ENCODE data around the gene PNPLA7.
"Not testable (repeated sequence)": the region's sequence is repeated elsewhere in the genome, so short reads cannot be mapped to it uniquely, and the experiment has no call there.

PNPLA7 gene

GRCh38 chr9:137460363-137461315 lies 89.6 kb downstream of the PNPLA7 start:
- no peak for DNase-seq (ENCODE audit: low spot score)

DNA sequence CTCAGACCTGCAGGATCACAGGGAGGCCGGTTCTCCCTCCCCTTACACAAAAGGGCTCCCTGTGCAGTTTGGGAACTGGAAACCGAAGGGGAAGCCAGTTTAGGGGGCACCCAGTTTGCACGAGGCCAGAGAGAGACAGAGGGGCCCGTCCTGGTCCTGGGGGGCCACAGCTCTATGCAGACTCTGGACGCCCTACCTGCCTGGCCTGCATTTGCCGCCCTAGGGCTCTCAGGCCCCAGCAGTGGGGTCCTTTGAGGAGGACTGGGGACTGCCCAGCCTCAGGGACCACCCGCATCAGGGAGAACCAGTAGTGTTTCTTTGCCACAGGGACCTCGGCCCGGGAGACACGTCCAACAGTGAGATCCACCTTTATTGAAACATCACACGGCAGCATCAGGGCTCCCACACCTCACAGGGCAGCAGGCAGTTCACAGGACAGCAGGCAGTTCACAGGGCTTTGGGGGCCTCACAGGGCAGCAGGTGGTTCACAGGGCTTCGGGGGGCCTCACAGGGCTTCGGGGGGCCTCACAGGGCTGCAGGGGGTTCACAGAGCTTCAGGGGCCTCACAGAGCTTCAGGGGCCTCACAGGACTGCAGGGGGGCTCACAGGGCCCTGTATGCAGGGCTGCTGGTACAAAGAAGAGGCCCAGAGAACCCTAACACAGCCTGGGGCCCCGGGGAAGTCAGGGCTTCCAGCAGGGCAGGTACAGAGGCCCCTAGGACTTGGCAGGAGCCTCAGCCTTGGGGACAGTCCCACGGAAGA lies 90.4 kb downstream of the PNPLA7 start:
- DNase-seq (ENCODE audit: low spot score) = no peak

DNA sequence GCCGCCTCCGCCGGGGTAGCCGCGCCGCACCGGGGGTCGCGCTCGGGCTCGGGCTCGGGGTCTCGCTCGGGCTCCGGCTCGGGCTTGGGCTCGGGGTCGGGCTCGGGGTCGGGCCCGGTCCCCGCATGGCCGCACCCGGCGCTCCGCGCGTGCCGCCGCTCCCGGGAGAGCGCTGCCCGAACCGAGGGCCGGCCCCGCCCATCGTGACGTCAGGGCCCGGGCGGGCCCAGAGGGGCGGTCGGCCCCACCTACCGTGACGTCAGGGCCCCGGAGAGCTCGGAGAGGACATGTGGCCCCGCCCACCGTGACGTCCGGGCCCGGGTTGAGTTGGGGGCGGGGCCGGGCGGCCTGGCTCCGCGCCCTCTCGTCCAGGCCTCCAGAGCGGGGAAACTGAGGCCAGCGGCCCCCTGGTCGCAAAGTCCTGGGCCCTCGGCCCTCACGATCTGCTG lies 91.0 kb downstream of the PNPLA7 start, which contains the start of gene NSMF:
TSS of gene NSMF (minus strand) at position 183 of the 449 bp plus-strand sequence. CDS start 232 bp downstream, outside the sequence.
- DNase-seq (ENCODE audit: low spot score) = peak; percentile 88

DNA sequence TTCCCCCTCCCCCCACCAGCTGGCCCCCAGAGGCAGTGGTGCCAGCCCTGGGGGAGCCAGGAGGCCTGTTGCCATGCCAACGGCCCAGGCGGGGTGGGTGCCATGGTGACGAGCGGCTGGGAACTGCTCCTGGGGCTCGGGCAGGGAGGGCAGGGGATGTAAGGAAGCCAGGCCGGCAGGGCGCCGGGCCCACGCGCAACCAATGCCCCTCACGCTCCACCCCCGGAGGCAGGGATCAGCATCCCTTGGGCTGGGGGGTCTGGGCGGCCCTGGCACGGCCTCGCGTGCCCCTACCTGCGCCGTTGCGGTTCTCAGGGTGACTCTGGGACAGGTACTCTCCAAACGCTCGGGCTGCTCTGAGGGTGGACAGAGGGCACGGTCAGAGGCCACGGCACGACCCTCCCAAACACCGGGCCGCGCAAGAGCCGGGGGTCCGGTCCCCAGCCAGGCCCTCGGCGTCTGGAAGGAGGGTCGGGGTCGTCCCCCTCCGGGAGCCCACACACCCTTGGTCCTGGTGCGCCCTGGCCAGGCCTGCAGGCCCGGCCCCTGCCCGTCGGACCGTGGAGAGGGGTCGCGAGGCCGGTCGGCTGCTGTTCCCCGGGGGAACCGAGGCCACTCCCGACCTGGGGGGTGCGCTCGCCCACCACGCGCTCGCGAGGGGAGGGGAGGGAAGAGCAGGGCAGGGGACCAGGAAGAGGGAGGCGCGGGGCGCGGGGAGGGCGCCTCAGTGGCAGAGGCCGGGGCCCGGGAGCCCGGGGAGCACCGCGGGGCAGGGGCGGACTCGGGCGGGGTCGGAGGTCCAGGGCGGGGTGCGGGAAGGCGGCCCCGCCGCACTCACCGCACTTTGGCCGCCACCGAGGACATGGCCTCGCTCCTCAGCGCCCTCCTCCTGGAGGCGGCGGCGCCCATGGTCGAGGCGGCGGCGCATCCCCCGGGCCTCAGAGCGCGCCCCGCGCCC lies 91.7 kb downstream of the PNPLA7 start:
- no peak for DNase-seq (ENCODE audit: low spot score)

- no peak for DNase-seq (ENCODE audit: low spot score)
Measured at GRCh38 chr9:137457406-137458193, 92.6 kb downstream of the PNPLA7 start.

GRCh38 chr9:137456864-137457405 lies 93.3 kb downstream of the PNPLA7 start:
- DNase-seq (ENCODE audit: low spot score) = no peak

- DNase-seq (ENCODE audit: low spot score) = no peak
Measured at GRCh38 chr9:137456061-137456863, 93.9 kb downstream of the PNPLA7 start.

DNA sequence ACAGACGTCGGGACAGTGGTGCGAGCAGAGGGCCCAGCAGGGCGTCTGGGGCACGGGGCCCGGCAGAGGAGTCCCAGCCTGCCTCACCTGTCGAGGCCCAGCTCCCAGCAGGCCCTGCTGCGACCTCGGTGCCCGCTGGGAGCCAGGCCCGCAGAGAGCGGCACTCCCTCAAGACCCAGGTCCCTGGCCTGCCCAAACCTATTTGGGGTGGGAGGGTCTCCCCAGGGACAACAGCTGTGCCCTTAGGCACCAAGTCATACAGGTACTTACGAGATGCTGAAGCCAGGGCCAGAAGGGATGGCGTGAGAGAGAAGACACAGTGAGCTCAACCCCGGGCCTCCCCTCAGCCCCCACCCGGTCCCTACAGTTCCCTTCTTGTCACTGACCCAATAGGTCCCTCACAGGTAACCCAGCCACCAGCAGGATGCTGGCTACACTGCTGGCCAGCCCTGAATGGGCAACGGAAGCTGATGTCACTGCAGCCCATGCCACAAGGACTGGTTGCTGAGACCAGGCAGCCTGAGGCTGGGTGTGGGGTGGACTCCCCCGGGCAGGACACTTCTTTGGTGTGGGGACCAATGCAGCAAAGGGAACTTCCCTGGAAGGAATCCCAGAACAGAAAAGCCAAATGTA lies 94.7 kb downstream of the PNPLA7 start:
- DNase-seq (ENCODE audit: low spot score) = no peak

DNA sequence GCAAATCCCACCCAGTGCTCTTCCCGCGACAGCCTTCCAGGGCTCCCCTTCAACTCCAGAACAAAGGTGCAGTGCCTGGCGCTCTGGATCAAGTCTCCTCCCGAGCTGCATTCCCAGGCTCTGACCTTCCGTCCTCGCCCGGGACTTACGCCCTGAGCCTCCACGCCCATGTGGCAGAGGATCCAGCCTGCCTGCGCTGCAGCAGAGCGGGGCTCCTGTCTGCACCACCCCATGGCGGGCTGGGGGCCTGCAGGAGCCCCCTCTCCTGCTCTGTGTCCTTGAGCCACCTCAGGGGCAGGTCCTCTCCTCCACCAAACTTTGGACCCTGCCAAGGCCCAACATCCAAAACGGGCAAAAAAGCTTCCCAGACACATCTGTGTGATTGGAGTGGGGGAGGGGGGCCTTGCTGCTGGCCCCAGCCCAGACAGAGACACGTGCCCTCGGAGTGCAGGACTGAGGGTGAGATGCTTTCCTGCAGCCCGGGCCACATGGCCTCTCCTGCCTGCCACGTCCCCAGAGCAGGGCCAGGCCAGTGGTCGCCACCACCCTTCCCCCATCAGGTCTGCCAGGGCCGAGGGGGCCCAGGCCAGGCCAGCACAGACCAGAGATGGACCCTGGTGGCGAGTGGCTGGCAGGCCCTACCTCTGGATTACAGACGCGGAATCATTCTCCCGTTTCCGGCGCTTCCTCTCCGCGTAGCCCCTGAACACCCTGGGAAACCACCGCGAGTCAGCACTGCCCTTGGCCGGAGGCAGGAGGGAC lies 95.4 kb downstream of the PNPLA7 start:
- DNase-seq (ENCODE audit: low spot score) = no peak

DNA sequence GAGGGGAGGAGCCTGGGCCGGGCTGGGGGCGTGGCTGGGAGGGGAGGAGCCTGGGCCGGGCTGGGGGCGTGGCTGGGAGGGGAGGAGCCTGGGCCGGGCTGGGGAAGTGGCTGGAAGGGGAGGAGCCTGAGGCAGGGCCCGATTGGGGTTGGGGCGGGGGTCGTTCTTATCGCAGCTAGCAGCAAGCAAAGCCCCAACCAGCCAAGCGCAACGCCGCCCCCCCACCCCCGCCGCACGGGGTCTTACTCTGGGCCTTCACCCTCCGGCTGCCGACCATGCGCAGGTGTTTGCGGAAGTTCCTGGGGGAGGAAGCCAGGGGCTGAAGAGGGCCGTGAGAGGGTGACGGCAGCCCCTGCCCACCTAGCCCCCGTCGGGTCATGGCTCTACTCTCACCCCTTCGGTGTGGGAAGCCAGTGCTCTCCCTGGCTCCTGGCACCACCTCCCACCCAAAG lies 96.0 kb downstream of the PNPLA7 start:
- no peak for DNase-seq (ENCODE audit: low spot score)

- DNase-seq (ENCODE audit: low spot score) = peak; percentile 48
Measured at GRCh38 chr9:137453643-137454081, 96.5 kb downstream of the PNPLA7 start.

DNA sequence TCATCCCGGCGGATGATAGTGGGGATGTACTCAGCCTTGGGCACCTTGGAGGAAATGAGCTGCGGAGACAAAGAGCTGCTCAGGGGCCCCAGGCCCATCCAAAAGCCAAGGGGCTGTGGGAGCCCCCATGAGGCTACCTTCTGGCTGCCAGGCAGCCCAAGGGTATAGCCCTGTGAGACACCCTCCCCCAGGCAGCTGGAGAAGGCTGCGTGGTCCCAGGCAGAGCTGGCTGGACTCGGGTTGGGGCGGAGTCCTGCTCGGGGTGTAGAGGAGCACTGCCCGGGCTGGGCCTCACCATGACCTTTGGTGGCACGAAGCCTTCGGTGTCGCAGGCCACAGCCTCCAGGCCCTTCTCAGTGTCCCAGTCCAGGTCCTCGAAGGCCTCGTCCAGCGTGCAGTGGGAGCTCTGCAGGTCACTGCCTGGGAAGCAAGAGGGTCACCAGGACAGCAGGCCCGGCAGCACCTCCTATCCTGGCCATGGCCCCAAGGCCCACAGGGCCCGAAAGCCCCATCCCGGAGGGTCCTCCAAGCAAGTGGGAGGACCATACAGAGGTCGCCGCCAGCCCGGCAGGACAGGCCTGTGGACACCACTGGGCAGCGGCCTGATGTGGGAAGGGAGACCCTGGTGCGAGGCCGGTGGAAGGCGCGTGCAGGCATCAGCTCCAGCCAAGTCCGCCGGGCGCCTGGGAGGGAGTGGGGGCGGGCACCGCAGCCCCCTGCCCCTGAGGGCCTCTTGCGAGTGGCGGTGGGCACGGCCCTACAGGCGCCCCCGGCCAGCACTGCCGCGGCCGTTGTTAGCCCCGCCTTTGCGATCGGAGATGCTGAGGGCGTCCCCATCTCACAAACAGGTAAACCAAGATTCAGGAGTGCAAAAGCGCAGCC lies 97.2 kb downstream of the PNPLA7 start:
- no peak for DNase-seq (ENCODE audit: low spot score)

DNA sequence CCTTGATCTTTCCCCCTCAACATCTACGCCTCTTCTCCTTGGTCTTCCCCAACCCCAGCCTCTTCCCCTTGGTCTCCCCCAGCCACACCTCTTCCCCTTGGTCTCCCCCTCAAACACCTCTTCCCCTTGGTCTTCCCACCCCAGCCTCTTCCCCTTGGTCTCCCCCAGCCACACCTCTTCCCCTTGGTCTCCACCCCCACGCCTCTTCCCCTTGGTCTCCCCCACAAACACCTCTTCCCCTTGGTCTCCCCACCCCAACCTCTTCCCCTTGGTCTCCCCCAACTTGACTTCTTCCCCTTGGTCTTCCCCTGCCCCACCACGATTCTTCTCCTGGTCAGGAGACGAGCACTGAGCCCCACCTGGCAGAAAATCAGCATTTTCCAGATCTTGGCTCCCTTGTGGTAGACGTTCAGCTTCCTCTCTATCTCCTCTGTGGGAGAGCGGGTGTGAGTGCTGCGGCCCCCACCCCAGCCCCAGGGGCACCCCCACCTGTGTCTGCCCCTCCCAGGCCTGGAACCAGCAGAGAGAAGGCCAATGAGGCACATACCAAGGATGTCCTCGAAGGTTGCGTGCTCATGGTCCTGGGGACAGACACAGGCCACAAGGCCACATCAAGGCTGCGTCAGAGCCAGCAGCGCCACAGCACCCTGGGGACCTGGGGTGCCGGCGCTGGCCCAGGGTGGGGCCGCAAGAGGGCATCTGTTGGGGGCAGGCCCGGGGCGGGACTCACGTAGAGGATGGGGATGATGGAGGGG lies 98.0 kb downstream of the PNPLA7 start:
- DNase-seq (ENCODE audit: low spot score) = no peak

DNA sequence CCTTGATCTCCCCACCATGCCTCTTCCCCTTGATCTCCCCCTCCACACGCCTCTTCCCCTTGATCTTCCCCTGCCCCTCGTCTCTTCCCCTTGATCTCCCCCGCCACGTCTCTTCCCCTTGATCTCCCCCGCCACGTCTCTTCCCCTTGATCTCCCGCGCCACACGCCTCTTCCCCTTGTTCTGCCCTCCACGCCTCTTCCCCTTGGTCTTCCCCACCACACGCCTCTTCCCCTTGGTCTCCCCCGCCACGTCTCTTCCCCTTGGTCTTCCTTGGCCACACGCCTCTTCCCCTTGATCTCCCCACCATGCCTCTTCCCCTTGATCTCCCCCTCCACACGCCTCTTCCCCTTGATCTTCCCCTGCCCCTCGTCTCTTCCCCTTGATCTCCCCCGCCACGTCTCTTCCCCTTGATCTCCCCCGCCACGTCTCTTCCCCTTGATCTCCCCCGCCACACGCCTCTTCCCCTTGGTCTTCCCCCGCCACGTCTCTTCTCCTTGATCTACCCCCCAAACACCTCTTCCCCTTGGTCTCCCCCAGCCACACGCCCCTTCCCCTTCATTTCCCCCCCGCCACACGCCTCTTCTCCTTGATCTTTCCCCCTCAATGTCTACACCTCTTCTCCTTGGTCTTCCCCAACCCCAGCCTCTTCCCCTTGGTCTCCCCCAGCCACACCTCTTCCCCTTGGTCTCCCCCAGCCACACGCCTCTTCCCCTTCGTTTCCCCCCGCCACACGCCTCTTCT lies 98.8 kb downstream of the PNPLA7 start:
- DNase-seq (ENCODE audit: low spot score) = not testable (repeated sequence)

GRCh38 chr9:137450539-137451222 lies 99.5 kb downstream of the PNPLA7 start:
- not testable (repeated sequence) for DNase-seq (ENCODE audit: low spot score)

Measured in kidney capillary endothelial cell (primary cell).